Natural killer cell treated with Interleukin-12 subunit alpha and Interleukin-12 subunit beta and Interleukin-15 and Interleukin-18, amount 100 ng/mL, for 72 hours (primary cell): ENCODE data around the gene FLNB. TPM values are rescaled to one million over a fixed set of nuclear protein-coding genes. Genes with fewer than 3 reads are reported as not detected.

Source experiments
- ATAC-seq, 2 donors: fragments of 150-1000 bp; cut with Tn5 transposase in 1 of 2; sonication (Bioruptor Pico), chemical (Tn5 transposase) in 1 of 2; 2 replicates each; pipeline ENCODE4 v1.10.0; 2021
- DNase-seq: peaks from one replicate; pipeline ENCODE4 v3.0.0; 2022; ENCODE audit warnings: low spot score
- H3K27ac Mint-ChIP-seq, 2 donors: 1 replicate in 1 of 2; 2 replicates in 1 of 2; pipeline ENCODE4 v1.8.0; 2022; ENCODE audit warnings: mixed read lengths in 2 of 2, mild to moderate bottlenecking in 1 of 2, moderate library complexity in 1 of 2
- H3K27me3 Mint-ChIP-seq, 2 donors: 1 replicate in 1 of 2; 2 replicates in 1 of 2; pipeline ENCODE4 v1.8.0; 2022; ENCODE audit warnings: mixed read lengths in 2 of 2
- H3K36me3 Mint-ChIP-seq: one replicate; pipeline ENCODE4 v1.8.0; 2022; ENCODE audit warnings: mixed read lengths
- H3K4me1 Mint-ChIP-seq, 2 donors: 1 replicate in 1 of 2; 2 replicates in 1 of 2; pipeline ENCODE4 v1.8.0; 2022; ENCODE audit warnings: low read depth in 2 of 2, mixed read lengths in 2 of 2, mild to moderate bottlenecking in 1 of 2
- H3K4me3 Mint-ChIP-seq: one replicate; pipeline ENCODE4 v1.8.0; 2022; ENCODE audit warnings: mixed read lengths
- H3K9me3 Mint-ChIP-seq: 2 replicates; pipeline ENCODE4 v1.8.0; 2022; ENCODE audit warnings: mixed read lengths
- total RNA-seq, 2 donors: library from RNA; stranded (reverse); gene quantifications; one replicate each; pipeline ENCODE4 v1.2.3, GENCODE V29; 2022

The FLNB gene
- total RNA-seq, 2 donors from 2014 or later = 5.9 to 15.4 TPM

- Mint-ChIP-seq H3K27ac (no peak overlapping the region), H3K27me3 (peaks cover 0 to 8% of the 10 kb centered on the region in 2 donors)
- DNase-seq = no peak
Measured at GRCh38 chr3:58184309-58184981, 176.2 kb downstream of the FLNB start.

GRCh38 chr3:58184982-58185360 is 176.7 kb downstream of the FLNB start:
- H3K4me3 Mint-ChIP-seq = no peak overlapping the region
- no peak overlapping the region for H3K27ac Mint-ChIP-seq
- H3K36me3 Mint-ChIP-seq = no peaks in the 10 kb centered on the region
- peaks cover 0 to 8% of the 10 kb centered on the region in 2 donors for H3K27me3 Mint-ChIP-seq
- DNase-seq (no peak), ATAC-seq (no peak)
- H3K9me3 Mint-ChIP-seq = no peaks in the 10 kb centered on the region
- H3K4me1 Mint-ChIP-seq = no peaks in the 10 kb centered on the region

More at GRCh38 chr3:58184309-58184981, 176.2 kb downstream of the FLNB start:
- Mint-ChIP-seq H3K36me3 (no peaks in the 10 kb centered on the region), H3K4me3 (no peak overlapping the region), H3K9me3 (no peaks in the 10 kb centered on the region), H3K4me1 (no peaks in the 10 kb centered on the region)
- ATAC-seq = no peak

- no peak for ATAC-seq
- Mint-ChIP-seq H3K4me3 (no peak overlapping the region), H3K4me1 (no peaks in the 10 kb centered on the region), H3K9me3 (no peaks in the 10 kb centered on the region), H3K36me3 (no peaks in the 10 kb centered on the region), H3K27ac (no peak overlapping the region), H3K27me3 (no peaks in the 10 kb centered on the region)
- peak; percentile 6 for DNase-seq
Measured at GRCh38 chr3:58188173-58188564, 179.9 kb downstream of the FLNB start.

- peak; percentile 58 for DNase-seq
Measured at GRCh38 chr3:58188921-58189451, 180.8 kb downstream of the FLNB start.

GRCh38 chr3:58189691-58190090 is 181.5 kb downstream of the FLNB start:
- no peak overlapping the region for H3K4me3 Mint-ChIP-seq
- no peaks in the 10 kb centered on the region for H3K27me3 Mint-ChIP-seq
- no peaks in the 10 kb centered on the region for H3K4me1 Mint-ChIP-seq
- no peak for ATAC-seq
- no peaks in the 10 kb centered on the region for H3K36me3 Mint-ChIP-seq
- H3K27ac Mint-ChIP-seq = no peak overlapping the region
- peak; percentile 38 for DNase-seq
- no peaks in the 10 kb centered on the region for H3K9me3 Mint-ChIP-seq

More at GRCh38 chr3:58188921-58189451, 180.8 kb downstream of the FLNB start:
- H3K36me3 Mint-ChIP-seq = no peaks in the 10 kb centered on the region
- H3K27me3 Mint-ChIP-seq = no peaks in the 10 kb centered on the region
- H3K9me3 Mint-ChIP-seq = no peaks in the 10 kb centered on the region
- no peak overlapping the region for H3K27ac Mint-ChIP-seq
- no peaks in the 10 kb centered on the region for H3K4me1 Mint-ChIP-seq
- no peak overlapping the region for H3K4me3 Mint-ChIP-seq
- ATAC-seq = no peak

GRCh38 chr3:58190291-58190690 is 182.1 kb downstream of the FLNB start:
- DNase-seq (peak; percentile 46), ATAC-seq (no peak)
- Mint-ChIP-seq H3K4me1 (no peaks in the 10 kb centered on the region), H3K4me3 (no peak overlapping the region), H3K9me3 (no peaks in the 10 kb centered on the region), H3K27me3 (no peaks in the 10 kb centered on the region), H3K27ac (no peak overlapping the region), H3K36me3 (no peaks in the 10 kb centered on the region)

- Mint-ChIP-seq H3K27me3 (no peaks in the 10 kb centered on the region), H3K27ac (no peak overlapping the region), H3K9me3 (no peaks in the 10 kb centered on the region), H3K4me1 (no peaks in the 10 kb centered on the region), H3K36me3 (no peaks in the 10 kb centered on the region), H3K4me3 (no peak overlapping the region)
- DNase-seq = peak; percentile 12
- ATAC-seq = no peak
Measured at GRCh38 chr3:58190882-58191281, 182.7 kb downstream of the FLNB start.

- Mint-ChIP-seq H3K36me3 (no peaks in the 10 kb centered on the region), H3K9me3 (no peaks in the 10 kb centered on the region), H3K4me3 (no peak overlapping the region), H3K4me1 (no peaks in the 10 kb centered on the region), H3K27ac (no peak overlapping the region), H3K27me3 (no peaks in the 10 kb centered on the region)
- DNase-seq (peak; percentile 49), ATAC-seq (peak; percentile 26 to 36)
Measured at GRCh38 chr3:58191361-58191991, 183.3 kb downstream of the FLNB start.

GRCh38 chr3:58192069-58192468 is 183.8 kb downstream of the FLNB start:
- no peaks in the 10 kb centered on the region for H3K9me3 Mint-ChIP-seq
- no peaks in the 10 kb centered on the region for H3K36me3 Mint-ChIP-seq
- H3K4me3 Mint-ChIP-seq = no peak overlapping the region
- H3K4me1 Mint-ChIP-seq = no peaks in the 10 kb centered on the region
- H3K27me3 Mint-ChIP-seq = no peaks in the 10 kb centered on the region
- H3K27ac Mint-ChIP-seq = no peak overlapping the region
- peak; percentile 39 for DNase-seq
- no peak for ATAC-seq

- no peak overlapping the region for H3K4me3 Mint-ChIP-seq
- no peaks in the 10 kb centered on the region for H3K4me1 Mint-ChIP-seq
- H3K36me3 Mint-ChIP-seq = no peaks in the 10 kb centered on the region
- DNase-seq = no peak
- H3K9me3 Mint-ChIP-seq = no peaks in the 10 kb centered on the region
- ATAC-seq = no peak
- no peaks in the 10 kb centered on the region for H3K27me3 Mint-ChIP-seq
- no peak overlapping the region for H3K27ac Mint-ChIP-seq
Measured at GRCh38 chr3:58193682-58194407, 185.6 kb downstream of the FLNB start.

GRCh38 chr3:58197588-58197987 is 189.4 kb downstream of the FLNB start:
- no peaks in the 10 kb centered on the region for H3K9me3 Mint-ChIP-seq
- peak in 1 of 2 donors; percentile 40 for ATAC-seq
- H3K4me1 Mint-ChIP-seq = no peaks in the 10 kb centered on the region
- H3K27ac Mint-ChIP-seq = no peak overlapping the region
- peaks cover 0 to 6% of the 10 kb centered on the region in 2 donors for H3K27me3 Mint-ChIP-seq
- H3K36me3 Mint-ChIP-seq = no peaks in the 10 kb centered on the region
- DNase-seq = no peak
- no peak overlapping the region for H3K4me3 Mint-ChIP-seq

- Mint-ChIP-seq H3K9me3 (no peaks in the 10 kb centered on the region), H3K4me1 (peaks cover 0 to 3% of the 10 kb centered on the region in 2 donors), H3K27me3 (peaks cover 4 to 12% of the 10 kb centered on the region in 2 donors), H3K27ac (no peak overlapping the region), H3K36me3 (no peaks in the 10 kb centered on the region), H3K4me3 (no peak overlapping the region)
- DNase-seq (no peak), ATAC-seq (no peak)
Measured at GRCh38 chr3:58198362-58198761, 190.1 kb downstream of the FLNB start.

- DNase-seq = no peak
- no peak overlapping the region for H3K27ac Mint-ChIP-seq
- no peaks in the 10 kb centered on the region for H3K36me3 Mint-ChIP-seq
- no peaks in the 10 kb centered on the region for H3K9me3 Mint-ChIP-seq
- peaks cover 0 to 3% of the 10 kb centered on the region in 2 donors for H3K4me1 Mint-ChIP-seq
- peaks cover 4 to 14% of the 10 kb centered on the region in 2 donors for H3K27me3 Mint-ChIP-seq
- no peak overlapping the region for H3K4me3 Mint-ChIP-seq
- no peak for ATAC-seq
Measured at GRCh38 chr3:58198804-58199203, 190.6 kb downstream of the FLNB start.
